Raji (cell line): ENCODE measurements around the gene GIMD1.
A peak's percentile ranks its signal among the peaks of the same experiment; 100 is the strongest.

Experiments used
- POLR2A ChIP-seq: IDR thresholded peaks from 2 replicates; pipeline ENCODE4 v1.6.1; 2011; ENCODE audit warnings: low read depth, low read length, control low read depth; ENCODE audit not compliant: insufficient read depth

GIMD1 gene

GRCh38 chr4:106323119-106323518 lies 45.5 kb downstream of the GIMD1 start:
- no peak for TF ChIP-seq POLR2A

GRCh38 chr4:106320235-106320634 lies 48.3 kb downstream of the GIMD1 start:
- no peak for TF ChIP-seq POLR2A

- TF ChIP-seq POLR2A, result no peak
Measured at GRCh38 chr4:106318511-106318910, 50.1 kb downstream of the GIMD1 start.

- TF ChIP-seq POLR2A, result no peak
Measured at GRCh38 chr4:106317815-106318214, 50.8 kb downstream of the GIMD1 start.

- TF ChIP-seq POLR2A, result no peak
Measured at GRCh38 chr4:106316773-106317409, 51.7 kb downstream of the GIMD1 start.

GRCh38 chr4:106315968-106316772 lies 52.4 kb downstream of the GIMD1 start, which contains the start of the genes AIMP1 and TBCK:
Gene AIMP1, plus strand, starts transcription at chr4:106316550. Its CDS starts 8,460 bp downstream, at chr4:106325010.
Gene TBCK, minus strand, starts transcription at chr4:106316209. Its CDS starts 7,249 bp downstream, at chr4:106308960.
- peak; percentile 86 for TF ChIP-seq POLR2A

GRCh38 chr4:106315476-106315967 lies 53.1 kb downstream of the GIMD1 start:
- TF ChIP-seq POLR2A, result no peak

GRCh38 chr4:106314960-106315359 lies 53.6 kb downstream of the GIMD1 start:
- no peak for TF ChIP-seq POLR2A

- TF ChIP-seq POLR2A, result no peak
Measured at GRCh38 chr4:106312997-106313522, 55.5 kb downstream of the GIMD1 start.

- TF ChIP-seq POLR2A, result no peak
Measured at GRCh38 chr4:106312377-106312776, 56.2 kb downstream of the GIMD1 start.
